HG03064 (cell line): ENCODE measurements around the gene BNIP2.
A peak's percentile ranks its signal among the peaks of the same experiment; 100 is the strongest.
"Not testable (repeated sequence)": the region's sequence is repeated elsewhere in the genome, so short reads cannot be mapped to it uniquely, and the experiment has no call there.

Experiments used
- ATAC-seq: cut with Tn5 transposase; IDR thresholded peaks from one replicate; pipeline ENCODE4 v1.9.1; 2021; ENCODE audit warnings: low read depth; ENCODE audit not compliant: unreplicated experiment

Gene BNIP2, protein sequence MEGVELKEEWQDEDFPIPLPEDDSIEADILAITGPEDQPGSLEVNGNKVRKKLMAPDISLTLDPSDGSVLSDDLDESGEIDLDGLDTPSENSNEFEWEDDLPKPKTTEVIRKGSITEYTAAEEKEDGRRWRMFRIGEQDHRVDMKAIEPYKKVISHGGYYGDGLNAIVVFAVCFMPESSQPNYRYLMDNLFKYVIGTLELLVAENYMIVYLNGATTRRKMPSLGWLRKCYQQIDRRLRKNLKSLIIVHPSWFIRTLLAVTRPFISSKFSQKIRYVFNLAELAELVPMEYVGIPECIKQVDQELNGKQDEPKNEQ

DNA sequence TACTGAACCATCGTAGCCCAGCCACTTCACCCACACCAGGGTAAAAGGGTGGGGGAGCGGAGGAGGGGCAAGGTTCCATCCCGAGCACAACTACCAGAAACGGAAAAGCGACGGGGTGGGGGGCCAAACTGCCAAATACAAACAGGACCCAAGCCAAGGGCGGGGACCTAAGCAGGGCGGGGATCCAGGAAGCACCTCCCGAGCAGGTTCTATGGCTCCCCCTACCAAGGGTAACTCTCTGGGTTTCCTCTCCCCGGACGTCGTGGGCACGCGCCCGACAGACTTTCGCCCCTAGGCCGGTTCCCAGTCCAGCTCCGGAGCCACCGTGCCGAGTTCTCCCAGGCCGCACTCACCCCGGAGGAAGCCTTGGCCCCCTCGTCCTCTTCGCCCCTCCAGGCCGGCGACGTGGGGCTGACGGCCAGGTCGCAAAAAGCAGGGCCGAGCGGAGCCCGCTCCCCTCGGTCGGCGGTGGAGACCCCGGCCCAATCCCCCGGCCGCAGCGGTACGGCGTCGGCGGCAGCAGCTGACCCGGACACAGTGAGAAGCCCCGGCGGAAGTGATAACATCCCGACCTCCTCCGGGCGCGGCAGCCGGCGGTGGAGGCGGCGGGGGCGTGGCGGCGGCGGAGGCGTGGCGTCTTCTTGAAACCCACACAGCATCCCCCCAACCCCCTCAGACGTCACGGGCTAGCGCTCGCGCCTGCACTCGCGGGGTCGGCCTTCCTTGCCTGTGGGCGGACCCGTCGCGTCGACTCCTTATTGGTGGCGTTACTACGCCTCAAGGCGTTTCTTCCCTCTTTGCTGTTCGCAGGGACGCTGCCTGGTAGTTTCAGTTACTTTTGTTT lies at the start of gene BNIP2:
BNIP2 (minus strand) TSS at position 539 of the 844 bp plus-strand sequence. CDS start 6,863 bp downstream, outside the sequence.
- peak; percentile 74 for ATAC-seq

DNA sequence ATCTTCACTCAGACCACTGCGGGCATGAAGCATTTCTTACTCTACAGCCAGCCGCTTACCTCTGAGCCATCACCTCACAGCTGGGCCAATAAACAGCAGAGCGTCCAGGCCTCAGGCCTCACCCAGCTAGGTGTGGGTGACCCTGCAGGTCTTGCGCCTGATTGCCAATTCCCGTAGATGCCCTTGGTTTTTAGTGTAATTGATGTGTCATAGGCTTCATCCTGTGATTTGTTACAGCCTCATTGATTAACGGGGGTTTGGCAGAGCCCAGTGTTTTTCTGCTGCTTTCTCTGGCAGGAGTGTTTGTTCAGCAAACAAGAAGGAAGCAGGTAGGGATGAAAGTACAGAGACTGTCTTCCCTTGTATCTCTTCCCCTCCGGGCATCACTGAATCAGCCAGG lies 49.6 kb upstream of the BNIP2 start:
- ATAC-seq = no peak

DNA sequence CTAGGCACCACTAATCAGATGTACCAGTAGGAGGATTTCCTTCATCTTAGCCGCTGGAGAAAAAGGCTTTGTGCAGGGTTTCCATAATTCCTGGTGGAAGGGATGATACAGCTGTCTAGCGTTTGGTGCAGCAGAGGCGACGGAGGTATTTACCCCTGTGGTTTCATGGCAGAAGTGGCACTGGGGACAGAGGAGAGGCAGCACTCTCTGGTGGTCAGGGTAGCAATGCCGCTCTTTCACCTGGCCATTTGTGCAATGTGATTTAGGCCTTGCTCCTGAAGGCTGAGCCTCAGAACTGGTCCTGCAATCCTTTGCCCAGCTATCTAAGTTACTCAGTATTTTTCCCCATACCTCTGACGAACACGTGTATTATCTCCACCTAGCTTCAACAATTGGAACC lies 47.1 kb upstream of the BNIP2 start:
- ATAC-seq = no peak

DNA sequence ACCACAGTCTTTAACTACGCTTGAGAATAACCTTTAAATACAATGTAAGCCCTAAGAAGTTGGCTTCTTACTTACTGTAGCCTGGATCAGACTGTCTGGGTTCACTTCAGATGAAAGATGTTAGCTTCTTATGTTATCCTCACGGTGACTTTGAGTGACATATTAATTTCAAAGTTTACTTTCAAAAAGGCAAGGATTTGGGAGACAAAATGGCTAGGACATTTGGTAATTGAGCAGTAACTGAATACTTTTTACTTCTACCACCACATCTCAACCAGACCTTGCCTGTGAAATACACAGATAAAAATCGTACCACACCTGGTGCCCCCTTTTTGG lies 36.0 kb upstream of the BNIP2 start:
- ATAC-seq = no peak

DNA sequence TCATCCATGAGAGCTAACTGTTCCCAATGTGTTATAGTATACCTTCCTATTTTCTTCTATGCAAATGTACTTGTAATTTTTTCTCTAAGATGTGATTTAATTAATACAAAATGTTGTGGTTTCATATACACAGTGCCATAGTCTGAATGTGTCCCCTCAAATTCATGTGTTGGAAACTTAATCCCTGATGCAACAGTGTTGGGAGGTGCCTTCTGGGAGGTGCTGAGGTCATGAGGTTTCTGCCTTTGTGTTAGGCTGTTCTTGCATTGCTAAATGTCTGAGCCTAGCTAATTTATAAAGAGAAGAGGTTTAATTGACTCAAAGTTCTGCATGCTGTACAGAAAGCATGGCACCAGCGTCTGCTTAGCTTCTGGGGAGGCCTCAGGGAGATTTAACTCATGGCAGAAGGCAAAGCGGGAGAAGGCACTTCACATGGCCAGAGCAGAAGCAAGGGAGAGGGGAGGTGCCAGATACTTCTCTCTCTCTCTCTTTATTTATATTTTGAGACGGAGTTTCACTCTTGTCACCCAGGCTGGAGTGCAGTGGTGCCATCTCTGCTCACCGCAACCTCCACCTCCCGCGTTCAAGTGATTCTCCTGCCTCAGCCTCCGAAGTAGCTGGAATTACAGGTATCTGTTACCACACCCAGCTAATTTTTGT lies 34.7 kb upstream of the BNIP2 start:
- ATAC-seq = no peak

DNA sequence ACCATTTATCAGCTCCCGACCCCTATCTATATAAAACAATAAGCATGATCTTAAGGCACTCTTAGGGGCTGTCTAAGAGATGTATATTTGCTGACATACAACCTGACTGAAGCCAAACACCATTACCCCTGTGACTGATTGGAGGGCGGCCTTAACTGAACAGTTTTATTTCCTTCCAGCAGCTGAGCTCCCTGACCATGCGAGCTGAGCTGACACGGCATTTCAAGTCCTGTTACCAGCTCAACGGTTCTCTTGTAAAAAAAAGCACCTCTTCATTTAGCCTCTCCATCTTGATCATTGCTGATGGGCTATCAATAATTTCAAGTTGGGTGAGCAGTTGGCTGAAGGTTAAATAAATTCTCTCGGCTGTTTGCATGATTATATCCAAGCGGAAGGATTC lies 33.4 kb upstream of the BNIP2 start:
- no peak for ATAC-seq

DNA sequence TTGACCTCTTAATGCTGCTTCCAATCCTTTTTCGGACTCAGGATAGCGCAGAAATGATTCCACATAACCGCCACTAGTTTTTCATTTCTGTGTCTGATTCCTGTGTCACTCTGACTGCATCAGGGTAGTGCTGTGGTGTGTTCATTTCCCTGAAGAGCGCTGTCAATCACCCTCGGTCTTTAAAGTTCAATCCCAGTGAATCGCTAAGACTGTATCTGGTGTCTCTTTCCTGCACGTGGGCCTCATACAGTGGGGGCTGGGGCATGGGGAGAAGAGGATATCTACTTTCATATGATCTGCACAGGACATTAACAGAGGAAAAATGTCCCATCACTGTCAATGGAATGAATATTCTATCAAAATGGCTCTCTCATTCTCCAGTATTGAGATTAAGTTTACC lies 32.9 kb upstream of the BNIP2 start:
- no peak for ATAC-seq

DNA sequence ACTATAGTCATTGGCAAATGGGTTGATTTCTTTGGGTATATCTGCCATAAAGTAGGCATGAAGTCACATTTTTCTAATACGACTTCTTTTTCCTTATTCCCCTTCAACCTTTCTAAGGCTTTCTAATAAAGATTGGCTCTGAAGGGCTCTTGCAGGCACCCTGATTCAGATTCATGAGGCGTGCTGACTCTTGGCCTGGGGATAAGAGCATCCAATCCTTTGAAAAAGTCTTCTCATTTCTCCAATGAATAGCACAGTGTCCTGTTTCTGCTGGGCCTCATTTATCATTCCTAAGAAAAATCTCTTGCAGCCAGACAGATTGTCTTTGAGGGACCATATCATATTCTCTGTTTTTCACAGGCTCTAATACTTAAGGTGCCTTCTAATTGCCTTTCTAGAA lies 32.3 kb upstream of the BNIP2 start:
- no peak for ATAC-seq

DNA sequence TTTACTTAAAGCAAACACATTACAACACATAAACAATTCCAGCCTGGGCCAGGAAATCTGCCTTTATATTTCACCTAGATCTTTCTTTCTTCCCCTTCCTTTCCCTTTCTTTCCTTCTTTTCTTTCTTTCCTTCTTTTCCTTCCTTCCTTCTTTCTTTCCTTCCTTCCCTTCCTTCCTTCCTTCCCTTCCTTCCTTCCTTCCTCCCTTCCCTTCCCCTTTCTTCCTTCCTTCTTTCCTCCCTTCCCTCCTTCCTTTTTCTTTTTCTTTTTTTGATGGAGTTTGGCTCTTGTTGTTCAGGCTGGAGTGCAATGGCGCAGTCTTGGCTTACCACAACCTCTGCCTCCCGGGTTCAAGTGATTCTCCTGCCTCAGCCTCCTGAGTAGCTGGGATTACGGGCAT lies 24.1 kb upstream of the BNIP2 start:
- no peak for ATAC-seq

DNA sequence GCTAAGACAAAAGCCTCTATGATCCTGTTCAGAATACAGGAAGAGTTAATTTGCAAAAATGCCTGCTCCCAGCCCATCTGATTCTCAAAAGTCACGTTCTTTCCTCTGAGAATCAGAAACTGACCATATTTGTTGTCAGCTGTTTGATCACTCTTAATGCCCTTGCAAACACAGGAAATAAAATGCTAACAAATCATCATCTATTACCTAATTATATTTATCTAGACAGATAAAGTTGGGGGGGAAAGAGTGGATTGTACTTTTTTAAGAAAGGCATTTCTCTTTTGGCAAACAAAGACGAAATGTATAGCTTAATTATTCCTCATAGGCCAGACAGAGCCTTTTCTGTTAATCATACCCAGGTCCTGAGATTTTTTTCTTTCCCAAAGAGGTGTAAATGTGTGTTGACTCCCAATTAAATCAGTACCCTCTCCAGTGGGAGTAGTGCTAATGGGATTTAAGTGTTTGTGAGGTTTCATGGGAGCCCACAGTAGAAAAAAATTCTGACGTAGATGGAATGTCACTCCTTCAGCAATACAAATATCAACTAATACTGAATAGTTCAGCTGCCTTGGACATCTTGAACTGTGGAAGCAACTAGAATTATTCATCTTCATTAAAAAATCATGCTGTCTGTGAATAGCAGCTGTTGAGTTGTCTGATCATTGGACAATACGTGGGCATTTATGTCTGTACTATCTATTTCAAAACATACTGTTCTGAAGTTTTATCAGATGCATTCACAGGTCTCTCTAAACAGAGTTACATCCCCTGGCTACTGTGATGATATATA lies 22.5 kb upstream of the BNIP2 start:
- no peak for ATAC-seq

DNA sequence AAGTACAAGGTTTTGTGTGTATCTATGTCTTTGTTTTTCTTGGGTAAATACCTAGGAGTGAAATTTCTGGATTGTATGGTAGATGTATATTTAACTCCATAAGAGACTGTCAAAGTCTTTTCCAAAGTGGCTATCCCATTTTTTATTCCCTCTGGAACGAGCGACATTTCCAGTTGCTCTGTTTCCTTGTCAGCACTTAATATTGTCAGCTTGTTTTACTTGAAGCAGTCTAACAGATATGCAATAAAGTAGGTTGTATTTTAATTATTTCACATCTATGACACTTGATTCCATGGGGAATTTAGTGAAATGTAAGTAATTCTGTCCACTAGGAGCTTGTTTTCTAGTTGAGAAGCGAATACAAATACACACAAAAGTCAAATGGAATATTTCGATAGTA lies 18.5 kb upstream of the BNIP2 start:
- no peak for ATAC-seq

DNA sequence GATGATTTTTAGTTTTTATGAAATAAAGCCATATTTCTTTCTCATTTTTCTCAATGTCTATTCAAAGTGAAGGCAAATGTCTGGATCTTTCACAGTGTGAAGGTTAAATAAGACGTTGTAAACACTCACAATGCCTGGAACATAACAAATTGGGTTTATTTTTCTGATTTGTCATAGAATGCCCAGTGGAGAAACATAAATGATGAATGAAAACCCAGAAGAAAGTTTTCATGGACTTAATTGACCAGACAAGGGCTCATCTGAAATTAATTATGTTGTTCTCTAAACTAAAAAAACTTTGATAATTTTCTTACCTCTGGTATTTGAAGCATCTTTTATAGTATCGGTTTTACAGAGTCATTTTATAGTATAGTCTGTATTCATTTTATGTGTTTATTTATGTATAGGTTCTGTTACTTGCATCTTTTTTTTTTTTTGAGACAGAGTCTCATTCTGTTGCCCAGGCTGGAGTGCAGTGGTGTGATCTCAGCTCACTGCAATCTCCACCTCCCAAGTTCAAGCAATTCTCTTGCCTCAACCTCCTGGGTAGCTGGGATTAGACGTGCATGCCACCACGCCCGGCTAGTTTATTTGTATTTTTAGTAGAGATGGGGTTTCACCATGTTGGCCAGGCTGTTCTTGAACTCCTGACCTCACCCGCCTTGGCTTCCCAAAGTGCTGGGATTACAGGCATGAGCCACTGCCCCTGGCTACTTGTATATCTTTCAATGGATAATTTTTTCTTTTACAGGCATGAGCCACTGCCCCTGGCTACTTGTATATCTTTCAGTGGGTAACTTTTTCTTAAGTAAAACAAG lies 15.1 kb upstream of the BNIP2 start:
- no peak for ATAC-seq

DNA sequence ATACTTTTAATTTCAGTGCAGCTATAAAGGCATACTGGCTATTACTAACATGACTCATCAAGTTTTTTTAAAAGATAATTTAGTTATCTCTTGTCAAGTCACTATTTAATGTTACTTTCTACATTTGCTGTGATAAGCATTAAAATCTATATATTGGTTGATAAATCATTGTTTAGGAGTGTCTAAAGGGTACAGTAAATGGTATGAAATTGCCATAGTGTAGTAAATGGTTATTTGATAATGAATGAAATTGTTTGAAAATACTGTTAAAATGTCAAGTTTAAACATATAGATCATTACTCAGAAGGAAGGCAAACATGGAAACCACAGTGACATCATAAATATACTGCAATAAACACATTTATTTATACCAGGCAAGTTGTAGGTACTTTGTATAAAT lies 13.2 kb upstream of the BNIP2 start:
- ATAC-seq = no peak

DNA sequence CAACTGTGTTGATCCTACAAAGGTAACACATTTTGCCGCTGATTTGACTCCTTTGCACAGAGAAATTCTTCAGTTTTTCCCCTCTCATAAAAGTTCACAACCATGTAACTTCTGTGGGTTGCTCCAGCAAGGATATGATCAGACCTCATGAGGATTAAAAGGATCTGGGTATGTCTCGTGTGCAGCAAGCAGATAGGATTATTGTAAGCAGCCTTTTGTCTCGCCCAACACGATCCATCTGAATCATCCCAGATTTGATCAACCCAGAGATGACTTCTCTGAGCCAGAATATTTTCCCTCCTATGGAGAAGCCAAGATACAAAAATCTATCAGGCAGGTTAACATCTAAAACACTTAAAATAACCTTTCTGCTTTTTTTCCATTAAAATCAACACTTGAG lies 12.8 kb upstream of the BNIP2 start:
- no peak for ATAC-seq

DNA sequence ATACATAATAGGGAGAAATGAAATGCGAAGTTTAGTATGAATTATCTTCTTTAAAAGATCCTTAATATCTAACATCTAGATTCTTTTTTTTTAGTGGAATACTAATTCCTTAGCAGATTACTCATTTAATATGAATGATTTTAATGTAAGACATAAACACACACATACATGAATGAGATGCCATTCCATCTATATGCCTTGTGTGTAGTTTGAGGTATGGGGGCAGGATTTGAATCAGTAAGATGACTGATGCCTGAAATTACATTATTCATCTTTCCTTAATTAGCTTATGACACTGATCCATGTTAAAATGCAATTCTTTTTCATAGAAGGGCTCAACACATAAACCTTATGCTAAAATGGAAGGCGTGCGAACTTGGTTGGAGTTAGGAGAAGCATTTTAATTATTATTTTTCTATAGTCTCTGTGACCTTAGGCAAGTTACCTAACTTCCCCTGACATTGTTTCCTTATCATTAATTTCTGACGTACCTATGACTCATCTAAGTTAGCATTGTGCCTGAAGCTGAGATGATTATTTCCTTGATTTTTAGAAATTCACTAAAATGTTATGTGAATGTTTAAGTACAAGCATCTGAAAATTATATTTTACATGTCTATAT lies 10.8 kb upstream of the BNIP2 start:
- ATAC-seq = no peak

DNA sequence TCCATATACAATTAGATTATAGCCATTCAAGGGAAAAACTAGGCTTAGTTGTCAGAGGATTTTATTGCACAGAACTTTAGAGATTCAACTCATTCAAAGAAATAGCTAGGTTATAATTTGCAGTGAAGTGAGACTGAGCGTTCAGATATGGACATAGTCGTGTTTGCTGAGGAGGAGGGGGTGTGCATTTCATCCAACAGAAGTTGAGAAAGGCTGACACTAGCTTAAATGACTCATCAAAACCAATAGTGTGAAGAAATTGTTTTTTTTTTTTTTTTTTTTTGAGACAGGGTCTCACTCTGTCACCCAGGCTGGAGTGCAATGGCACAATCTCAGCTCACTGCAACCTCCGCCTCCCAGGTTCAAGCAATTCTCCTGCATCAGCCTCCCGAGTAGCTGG lies 8.9 kb upstream of the BNIP2 start:
- ATAC-seq = not testable (repeated sequence)

DNA sequence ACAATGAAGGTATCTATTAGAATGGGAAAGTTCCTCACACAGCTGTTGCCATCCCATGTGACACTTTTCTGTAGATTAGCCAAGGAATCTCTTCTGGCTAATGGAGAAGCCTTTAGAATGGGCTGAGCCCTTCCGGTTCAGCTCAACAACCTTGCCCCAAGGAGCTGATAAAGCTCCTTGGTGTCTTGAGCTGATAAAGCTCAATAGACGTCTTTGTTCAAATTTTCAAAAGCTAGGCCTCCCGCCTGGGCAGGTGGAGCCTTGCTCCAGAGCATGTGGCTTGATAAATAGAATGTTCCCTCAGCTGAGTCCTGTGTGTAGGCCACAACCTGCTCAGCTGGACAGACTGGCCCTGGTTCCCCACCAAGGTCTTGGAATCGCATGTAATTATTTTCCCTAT lies 7.2 kb upstream of the BNIP2 start:
- ATAC-seq = no peak

DNA sequence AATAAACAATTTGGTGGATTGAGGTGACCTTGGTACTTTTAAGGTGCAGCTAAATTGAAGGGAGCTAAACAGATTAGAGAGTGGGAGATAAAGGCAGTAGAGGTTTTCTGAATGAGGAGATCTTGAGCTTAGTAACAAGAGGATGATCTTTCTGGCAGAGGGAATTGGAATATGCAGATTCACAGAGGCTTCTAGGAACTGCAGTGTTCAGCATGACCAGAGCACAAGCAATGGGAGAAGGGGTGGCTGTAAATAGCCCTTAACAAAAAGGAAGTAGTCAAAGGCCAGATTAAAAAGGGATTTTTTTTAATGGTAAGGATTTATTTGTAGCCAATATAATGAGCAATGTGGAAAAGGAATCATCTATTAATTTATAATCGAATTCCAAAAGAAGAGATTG lies 5.7 kb upstream of the BNIP2 start:
- ATAC-seq = no peak

DNA sequence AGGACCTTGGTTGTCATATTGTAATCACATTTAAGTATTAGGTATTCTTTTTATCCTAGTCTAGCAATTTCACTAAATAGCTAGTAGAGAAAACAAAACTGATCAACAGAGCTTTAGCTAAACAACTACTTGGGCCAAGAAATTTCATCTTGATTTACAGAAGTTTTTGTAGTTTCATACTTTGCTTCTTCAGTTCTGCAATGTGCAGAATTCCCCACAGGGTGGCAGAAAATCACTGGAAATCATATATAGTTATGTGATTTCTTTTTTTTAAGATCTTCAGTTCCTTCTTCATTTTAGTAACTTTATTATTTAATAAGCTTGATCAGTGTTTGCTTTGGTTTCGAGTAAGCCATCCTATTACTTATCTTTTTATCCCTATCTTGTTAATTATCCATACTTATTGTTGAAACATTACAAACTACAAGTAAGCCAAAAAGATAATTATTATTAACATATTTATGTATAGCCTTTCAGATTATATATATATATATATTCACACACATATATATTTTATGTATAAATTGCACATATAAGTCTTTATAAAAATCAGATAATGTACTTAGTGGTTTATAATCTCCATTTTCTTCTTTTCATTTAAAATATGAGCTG lies 2.2 kb upstream of the BNIP2 start:
- ATAC-seq = no peak
